GOT3 (cell line): ENCODE results near the gene KSR2.

ENCODE experiments used
- DNase-seq: peaks from one replicate; lab custom pipeline; 2025; ENCODE audit warnings: mixed read lengths; lab: John Stamatoyannopoulos, UW

KSR2 gene

DNA sequence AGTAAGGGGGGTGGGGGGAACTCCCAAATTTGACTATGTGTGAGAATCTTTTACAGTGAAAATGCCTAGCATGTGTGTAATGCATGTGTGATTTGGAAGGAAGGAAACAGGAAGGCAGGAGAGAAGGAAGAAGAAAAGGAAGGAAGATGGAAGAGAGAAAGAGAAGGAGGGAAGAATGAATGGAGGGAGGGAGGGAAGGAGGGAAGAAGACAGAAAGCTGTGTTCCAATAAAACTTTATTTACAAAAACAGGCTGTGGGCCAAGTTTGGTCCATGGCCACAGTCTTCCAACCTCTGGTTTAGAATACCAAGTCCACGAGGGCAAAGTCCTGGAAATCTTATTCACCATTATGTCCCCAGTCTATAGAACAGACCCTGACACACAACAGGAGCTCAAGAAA lies 278.9 kb downstream of the KSR2 start:
- no peak for DNase-seq

DNA sequence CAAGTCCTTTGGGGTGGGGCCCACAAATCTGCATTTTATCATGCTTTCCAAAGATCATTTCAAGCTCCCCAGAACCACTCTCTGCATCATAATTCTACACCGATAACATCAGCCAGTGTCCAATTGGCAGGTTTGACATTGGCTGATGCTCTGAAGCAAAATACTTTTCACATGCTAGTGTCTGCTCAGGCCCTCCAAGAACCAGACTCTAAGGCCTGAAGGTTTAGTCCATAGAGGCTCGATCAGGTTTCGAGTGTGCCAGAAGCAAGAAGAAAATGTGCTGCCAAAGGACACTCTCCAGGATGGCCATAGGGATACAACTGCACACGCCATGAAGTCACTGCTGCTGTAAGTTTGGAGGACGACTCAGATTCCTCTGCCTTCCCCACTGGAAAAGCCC lies 280.3 kb downstream of the KSR2 start:
- no peak for DNase-seq

DNA sequence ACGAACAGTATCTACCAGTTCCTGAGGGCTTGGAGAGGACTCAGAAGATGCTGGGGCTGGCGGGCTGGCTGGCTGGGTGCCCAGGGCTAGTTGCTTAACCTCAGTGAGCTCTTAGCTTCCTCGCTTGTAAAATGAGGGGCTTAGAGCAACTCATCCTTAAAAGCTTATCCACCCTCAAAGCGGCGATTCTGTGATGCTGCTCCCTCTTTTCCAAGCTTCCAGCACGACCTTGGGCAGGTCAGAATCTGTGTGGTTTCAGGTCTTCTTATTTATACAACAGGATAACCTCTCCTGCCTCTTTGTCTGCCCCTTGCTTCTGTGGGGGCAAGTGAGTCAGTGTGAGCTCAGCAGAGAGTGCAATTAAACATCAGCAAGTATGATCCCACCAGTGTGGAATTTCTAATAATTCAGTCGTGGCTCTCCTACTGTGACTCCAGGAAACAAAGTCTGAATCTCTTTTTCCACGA lies 281.8 kb downstream of the KSR2 start:
- peak; percentile 26 for DNase-seq

DNA sequence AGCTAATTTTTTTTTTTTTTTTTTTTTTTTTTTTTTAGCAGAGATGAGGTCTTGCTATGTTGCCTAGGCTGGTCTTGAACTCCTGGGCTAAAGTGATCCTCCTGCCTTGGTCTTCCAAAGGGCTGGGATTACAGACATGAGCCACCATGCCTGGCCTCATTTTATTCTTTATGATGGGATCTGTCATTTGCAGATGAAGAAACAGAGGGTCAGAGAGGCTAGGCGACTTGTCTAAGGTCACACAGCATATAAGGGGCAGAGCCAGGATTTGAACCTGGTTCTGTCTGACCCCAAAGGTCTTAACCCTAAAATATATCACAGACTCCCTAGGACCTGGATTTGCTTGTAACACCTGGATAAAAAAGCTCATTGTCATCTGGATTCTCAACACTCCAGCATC lies 282.6 kb downstream of the KSR2 start:
- DNase-seq, result no peak

DNA sequence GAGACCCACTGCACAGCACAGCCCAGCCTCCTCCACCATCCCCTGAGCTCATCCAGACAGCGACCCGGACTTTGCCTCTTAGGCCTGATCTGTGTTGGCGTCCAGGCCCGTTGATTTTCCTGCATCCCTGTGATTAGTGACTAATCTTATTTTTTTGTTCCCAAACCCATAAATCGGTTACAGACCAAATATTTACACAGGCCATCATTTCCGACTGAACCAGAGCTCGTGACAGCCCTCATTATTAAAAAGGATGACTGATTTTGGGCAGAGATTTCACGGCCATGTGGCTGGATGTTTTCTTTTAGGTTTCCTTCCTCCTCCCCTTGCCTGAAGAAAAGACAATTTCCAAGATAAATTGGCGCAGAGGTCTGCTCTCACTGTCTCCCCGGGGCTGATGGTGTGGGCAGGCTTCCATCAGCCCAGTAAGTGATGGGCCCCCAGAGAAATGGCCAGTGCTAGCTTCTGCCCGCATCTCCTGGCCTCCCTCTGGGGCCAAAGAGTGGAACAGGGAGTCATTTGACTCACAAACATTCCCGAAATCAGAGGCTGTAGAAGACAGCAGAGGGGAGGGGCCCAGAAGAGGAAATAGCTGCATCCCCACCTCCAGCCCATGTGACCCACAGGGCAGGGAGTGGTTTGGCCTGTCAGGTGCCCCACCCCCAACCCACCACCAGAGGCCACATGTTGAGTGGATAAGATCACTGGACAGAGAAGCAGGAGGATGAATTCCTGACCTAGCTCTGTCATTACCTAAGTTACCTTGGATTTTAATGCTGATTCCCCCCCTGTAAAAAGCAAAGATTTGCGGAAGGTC lies 283.5 kb downstream of the KSR2 start:
- DNase-seq, result peak; percentile 68

DNA sequence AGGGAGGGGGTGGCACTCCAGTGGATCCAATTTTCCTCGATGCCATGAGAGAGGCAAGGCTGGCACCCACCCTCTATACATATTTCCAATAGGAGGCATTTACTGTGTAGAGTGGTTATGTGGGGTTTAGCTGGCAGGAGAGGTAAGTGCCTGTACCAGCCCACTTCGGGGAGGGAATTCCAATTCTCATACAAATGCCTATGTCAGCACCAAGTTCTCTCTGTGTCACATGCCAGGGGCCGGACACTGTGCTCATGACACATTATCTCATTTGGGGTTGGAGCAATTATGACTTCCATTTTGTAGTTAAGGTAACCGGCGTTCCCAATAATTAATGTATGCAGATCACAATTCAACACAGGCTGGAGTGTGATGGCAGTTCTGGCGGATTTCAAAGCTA lies 284.3 kb downstream of the KSR2 start:
- no peak for DNase-seq

DNA sequence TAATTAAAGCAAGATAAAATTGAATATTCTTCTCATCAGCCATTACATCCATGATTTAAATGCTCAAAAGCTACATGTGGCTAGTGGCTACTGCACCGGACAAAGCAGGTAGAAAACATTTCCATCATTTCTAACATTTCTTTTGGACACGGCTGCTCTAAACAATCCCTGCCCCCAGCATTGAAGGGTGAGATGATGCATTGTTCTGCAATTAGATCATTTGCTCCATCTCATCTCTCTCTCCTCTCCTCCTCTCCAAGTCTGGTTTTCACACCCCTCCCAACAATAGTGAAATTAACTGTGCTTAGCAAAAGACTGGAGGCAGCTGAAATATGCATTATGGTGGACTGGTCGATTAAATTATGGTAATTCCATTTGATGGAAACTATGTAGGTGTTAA lies 288.5 kb downstream of the KSR2 start:
- DNase-seq, result no peak

DNA sequence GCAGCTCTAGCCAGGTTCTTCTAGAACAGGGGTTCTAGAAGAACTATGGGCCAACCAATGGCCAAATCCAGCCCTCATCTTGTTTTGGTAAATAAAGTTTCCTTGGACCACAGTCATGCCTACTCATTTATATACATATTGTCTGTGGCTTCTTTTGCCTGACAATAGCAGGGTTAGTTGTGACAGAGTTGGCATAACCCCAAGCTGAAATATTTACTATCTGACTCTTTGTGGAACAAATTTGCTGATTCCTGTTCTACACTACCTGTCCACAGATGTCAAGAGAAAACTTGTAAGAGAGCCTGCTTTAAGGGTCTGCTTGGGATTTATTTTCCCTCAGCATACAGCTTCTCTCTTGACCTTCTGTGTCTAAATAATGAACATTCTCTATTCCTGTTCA lies 289.0 kb downstream of the KSR2 start:
- no peak for DNase-seq

DNA sequence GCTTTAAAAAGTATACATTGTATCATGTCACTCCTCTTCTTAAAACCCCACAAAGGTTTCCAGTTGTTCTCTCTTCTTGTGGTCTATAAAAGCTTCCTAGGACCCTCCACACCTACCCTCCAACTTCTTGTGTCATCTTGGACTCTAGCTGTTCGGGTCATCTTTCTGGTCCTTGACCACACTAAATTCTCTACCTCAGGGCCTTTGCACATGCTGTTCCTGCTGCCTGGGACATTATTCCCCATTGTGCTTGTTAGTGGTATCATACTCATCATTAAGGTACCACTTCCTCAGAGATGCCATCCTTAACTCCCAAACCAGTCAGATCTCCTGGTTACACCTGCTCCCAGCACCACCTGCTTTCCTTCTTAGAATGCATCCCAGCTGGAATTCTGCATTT lies 294.0 kb downstream of the KSR2 start:
- DNase-seq, result no peak

DNA sequence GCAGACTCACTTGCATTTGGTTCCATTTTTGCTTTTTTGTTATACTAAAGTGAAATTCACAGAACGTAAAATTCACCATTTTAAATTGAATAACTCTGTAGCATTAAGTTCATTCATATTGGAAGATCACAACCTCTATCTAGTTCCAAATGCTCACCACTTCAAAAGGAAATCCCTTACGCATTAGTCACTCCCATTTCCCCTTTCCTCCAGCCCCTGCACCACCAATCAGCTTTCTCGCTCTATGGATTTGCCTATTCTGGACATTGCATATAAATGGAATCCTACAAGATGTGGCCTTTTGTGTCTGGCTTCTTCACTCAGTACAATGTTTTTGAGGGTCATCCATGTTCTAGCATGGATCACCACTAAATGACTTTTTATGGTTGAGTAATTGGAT lies 294.5 kb downstream of the KSR2 start:
- DNase-seq, result no peak

DNA sequence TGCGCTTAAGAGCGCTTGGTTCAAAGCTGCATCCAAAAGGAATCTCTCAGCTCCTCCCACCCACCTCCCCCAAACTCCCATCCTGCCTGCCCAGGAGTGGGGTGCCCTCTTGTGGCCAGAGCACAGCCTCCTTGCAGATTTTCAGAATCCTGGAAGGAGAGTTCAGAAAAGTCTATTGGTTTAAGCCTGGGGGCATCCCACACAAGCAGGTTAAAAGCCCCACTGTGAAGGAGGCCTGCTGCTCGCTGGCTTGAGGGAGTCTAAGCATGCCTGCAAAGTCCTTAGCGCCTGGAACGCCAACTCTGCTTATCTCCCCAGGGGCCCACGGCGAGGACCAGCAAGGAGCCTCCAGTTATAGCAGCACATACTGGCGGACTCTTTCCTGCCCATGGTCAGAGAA lies 297.1 kb downstream of the KSR2 start:
- no peak for DNase-seq

DNA sequence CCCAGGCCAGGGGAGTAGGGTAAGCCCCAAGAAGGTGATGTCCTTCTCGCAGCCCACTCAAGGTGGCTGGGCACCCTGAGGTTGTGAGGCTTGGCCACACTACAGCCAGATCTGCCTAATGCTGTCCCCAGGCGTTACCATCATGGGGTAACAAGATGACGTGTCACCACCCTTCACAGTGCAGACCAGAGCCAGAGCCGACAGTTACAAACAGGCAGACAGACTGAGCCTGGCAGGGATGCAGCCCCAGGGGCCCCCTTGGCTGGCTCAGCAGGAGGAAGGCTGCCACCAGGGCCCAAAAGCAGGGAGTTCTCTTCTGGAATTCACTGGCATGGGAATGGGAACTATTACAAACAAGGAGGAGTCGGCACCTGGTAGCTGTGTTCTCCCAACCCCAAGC lies 304.6 kb downstream of the KSR2 start:
- no peak for DNase-seq

DNA sequence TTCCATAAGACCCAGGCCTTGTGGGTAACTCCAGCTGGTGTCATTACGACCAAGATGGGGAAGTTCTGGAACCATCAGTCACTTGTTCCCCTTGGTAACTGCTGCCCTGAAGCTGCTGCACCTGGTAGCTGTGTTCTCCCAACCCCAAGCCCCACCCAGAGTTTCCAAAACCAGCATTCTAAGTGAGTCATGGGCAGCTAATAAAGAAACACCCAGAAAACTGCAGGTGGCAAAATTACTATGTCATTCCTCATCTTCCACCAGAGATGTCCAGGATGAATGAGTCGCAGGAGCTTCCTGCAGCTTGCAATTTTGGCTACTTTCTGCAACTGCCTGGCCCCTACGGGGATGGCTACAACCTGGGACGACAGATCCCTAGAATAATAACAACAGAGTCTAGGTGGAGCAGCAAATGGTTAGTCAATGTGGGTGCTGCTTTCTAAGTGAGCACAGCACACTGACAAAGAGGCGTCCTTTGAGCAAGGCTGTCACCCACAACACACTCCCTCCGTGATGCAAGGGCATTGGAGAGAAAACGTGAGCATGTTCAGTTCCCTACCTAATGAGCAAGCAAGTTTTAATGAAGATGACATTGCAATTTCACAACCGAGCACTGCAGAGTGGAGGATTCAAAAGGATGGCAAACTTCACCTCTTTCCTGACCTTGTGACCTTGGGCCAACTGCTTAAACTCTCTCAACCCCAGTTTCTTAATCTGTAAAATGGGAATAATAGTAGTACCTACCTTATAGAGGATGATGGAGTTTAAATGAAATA lies 306.0 kb downstream of the KSR2 start:
- no peak for DNase-seq

DNA sequence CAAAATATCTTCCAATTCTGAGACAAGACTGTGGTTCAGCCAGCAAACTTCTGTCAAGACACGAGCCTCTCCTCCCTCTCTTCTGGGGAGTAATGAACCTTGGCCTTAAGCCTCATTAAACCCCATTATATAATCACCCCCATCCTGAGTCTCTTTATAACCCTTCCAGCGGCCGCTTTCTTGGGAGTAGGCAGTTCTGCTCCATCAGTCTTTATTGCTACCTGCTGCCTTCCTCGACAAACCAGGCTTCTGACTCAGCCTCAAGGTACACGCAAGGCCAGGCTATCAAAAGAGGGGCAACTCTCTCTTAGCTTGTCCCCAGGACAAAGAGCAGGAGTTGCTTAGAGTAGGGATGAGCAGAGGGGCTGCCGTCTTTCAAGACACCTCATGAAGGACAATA lies 306.6 kb downstream of the KSR2 start:
- no peak for DNase-seq

DNA sequence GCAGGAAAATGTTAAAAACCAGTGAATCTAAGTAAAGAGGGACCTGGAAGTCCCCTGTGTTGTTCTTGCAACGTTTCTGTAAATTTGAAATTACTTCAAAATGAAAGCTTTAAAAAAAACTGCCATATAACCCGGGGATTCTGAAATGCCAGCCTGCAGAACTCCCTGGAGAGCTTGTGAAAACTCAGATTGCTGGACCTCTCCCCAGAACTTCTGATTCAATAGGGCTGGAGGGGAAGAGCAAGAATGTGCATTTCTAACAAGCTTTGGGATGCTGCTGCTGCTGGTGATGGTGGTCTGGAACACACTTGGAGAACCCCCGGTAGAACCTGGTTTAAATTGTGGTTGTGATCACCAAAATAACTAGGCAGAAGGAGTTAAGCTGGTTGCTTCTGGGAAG lies 307.3 kb downstream of the KSR2 start:
- DNase-seq, result no peak

DNA sequence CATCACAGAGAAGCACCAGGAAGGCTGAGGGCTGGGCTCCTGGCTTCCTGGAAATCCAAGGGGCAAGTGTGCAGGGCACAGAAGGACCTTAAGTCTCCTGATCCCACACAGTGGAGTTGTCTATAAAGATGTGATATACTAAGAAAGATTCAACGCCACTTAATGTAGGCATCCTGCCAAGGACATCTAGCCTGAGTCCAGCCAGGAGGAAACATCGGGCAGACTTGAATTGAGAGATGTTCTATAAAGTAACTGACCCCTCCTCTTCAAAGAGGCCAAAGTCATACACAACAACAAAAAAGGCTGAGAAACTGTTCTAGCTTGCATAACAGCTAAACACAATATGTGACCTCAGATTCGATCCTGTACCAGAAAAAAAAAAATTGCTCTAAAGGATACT lies 307.9 kb downstream of the KSR2 start:
- no peak for DNase-seq

DNA sequence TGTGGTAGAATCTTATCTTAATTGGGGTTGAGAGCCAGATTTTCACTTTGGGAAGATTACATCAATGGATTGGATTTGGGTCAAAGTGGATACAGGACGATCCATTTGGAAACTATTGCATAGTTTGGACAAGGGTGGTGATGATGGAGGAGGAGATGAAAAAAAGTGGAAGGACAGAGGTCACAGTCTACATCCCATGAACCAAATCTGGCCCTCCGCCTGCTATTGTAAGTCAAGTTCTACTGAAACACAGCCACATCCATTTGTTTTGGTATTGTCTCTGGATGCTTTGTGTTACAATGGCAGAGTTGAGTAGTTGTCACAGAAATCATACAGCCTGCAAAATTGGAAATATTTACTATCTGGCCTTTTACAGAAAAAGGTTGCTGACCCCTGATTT lies 310.6 kb downstream of the KSR2 start:
- DNase-seq, result no peak

DNA sequence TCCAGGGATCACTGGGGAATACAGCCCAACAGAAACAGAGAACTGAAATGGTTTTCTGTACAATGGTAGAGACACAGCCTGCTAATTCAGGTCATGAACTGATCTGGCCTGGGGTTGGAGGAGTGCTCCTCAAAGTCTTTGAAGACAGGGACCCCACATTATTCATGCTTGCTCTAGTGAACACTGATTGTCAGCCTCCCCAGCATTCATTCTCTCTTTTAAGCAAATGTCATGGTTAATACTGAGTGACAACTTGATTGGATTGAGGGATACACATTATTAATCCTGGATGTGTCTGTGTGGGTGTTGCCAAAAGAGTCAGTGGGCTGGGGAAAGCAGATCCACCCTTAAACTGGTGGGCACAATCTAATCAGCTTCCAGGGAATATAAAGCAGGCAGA lies 319.0 kb downstream of the KSR2 start:
- DNase-seq, result no peak

DNA sequence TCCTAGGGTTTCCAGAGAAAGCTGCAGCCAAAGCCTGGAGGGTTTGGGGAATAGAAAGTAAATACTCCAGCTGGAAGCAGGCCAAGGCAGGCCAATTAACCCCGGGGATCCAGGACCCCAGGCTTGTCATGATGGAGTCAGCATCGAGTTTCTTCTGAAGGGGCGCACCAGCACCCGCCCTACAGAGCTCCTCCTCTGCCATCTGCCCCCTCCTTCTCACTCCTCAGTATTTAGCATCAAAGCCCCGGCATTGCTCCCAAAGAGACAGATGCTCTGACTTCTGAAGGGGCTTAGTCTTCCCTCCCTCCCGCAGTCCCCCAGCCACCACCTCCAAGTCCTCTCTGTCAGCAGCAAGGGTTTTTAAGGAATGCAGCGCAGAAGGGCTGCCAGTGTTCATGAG lies 322.3 kb downstream of the KSR2 start:
- no peak for DNase-seq

DNA sequence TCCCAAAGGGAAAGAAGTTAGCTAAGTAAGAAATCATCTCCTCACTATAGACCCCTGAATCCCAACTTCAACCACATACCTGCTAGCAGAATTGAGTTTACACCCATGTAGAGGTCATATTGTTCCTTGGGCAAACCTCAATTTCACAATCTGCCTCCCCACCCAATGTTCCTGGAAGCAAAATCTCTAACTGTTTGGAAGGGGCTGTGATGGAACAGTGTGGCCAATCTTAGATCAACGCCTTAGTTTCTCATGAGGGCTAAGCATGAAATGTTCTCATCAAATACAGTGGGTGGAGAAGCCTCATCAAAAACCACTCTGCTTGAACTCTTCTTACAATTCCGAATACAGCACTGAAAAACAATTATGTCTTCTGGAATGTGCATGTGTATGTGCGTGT lies 323.3 kb downstream of the KSR2 start:
- no peak for DNase-seq

DNA sequence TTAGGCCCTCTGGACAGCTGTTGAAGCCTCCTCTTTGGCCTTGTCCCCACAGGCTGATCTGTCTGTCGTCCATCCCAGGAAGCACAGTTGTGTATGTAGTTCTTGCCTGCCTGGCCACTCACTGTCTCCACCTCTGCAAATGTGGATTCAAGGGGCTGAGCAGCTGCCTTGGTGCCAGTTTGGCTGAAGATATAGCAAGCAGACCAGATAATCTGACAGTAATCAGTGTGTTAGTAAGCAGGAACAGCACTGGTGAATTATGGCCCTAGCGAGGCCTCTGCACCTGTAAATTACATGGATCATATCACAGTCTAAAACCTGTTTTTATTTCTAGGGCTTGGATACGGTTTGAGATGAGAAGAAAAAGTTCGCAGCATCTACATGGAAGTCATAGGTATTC lies 324.8 kb downstream of the KSR2 start:
- no peak for DNase-seq

DNA sequence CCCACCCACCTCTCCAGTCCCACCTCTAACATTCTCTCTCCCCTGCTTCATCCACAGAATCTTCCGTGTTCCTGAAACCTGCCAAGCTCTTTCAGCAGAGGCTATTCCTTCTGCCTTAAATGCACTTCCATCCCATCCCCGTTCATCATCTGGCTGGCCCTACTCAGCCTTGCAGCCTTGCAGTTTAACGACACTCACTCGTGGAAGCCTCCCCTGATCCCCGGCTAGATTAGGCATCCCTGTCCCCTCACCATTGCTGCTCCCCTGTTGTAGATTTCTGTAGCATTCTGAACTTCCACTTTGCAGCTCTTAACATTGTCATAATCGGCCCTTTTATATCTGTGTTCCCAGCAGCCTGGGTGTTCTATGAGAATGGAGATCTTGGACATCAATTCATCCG lies 326.9 kb downstream of the KSR2 start:
- no peak for DNase-seq

DNA sequence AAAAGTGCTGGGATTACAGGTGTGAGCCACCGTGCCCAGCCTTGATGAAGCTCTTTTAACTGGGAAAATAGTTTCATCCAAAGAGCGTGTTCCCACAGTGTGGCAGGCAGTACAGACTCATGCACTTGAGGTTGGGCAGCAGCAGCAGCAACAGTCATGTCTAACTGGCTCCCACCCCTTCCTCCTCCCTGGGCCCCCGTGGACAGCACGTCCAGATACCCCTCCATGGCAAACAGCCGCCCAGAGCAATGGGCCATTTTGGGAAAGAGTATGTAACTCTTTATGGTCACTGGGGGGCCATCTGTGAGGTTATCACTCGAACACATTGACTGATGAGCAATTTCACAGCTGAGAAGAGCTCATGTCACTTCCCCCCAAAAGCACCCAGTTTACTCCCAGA lies 328.3 kb downstream of the KSR2 start:
- no peak for DNase-seq

DNA sequence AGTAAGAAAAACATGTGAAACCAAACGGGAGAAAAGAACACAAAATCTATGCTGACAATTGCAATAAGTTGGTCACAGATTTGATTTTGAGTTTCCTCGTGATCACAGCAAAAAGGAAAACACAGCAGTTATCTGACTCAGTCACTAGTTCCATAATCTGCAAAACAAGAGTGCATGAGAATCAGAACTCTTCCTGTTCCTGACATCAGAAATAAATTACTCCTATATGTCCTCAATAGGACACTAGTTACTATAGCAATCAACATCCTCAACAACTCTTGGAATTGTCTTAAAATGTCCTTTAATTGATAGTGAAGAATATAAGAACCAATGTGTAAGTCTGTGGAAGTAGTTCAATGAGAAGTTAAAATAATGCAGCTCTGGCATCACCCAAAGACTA lies 339.3 kb downstream of the KSR2 start:
- no peak for DNase-seq
